Measurements from ENCODE around the gene CEP41.

- TF ChIP-seq EP300 (IDR thresholded peaks at IDR 0.05) (no peak), CTCF (IDR thresholded peaks at IDR 0.05) (no peak)
These were observed 75.0 kb downstream of the CEP41 start for GRCh38 chr7:130365511-130366441.

Data from sigmoid colon (tissue), 4 donors.